Hematopoietic multipotent progenitor cell treated with erythropoietin and hydrocortisone succinate and interleukin-3 and kit ligand, for 4 days (in vitro differentiated cells): ENCODE measurements around the gene EHBP1.
"Not testable (repeated sequence)": the region's sequence is repeated elsewhere in the genome, so short reads cannot be mapped to it uniquely, and the experiment has no call there.

Experiments used
- DNase-seq: peaks from one replicate; pipeline ENCODE4 v3.0.0-alpha.2; 2015

EHBP1 gene

GRCh38 chr2:62705859-62706720 is 577 bp downstream of the EHBP1 start:
- peak; percentile 74 for DNase-seq

- DNase-seq = no peak
Measured at GRCh38 chr2:62706721-62707521, 1.4 kb downstream of the EHBP1 start.

DNA sequence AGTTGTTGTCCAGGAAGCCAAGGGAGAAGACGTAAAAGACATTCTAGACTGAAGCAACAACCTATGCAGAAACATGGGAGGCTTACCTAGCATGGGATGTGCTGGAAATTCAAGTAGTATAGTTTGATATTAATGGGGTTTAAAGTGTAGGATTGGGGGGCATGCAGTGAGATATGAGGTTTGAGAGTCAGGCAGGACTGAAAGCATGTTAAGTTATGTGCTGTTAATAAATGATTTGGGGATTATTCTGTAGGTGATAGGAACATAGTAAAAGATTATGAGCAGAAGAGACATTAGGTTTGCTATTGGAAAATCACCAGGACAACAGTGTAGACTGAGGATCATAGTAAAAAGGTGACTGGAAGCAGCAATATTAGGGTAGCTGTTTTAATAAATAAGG is 3.2 kb downstream of the EHBP1 start:
- no peak for DNase-seq

DNA sequence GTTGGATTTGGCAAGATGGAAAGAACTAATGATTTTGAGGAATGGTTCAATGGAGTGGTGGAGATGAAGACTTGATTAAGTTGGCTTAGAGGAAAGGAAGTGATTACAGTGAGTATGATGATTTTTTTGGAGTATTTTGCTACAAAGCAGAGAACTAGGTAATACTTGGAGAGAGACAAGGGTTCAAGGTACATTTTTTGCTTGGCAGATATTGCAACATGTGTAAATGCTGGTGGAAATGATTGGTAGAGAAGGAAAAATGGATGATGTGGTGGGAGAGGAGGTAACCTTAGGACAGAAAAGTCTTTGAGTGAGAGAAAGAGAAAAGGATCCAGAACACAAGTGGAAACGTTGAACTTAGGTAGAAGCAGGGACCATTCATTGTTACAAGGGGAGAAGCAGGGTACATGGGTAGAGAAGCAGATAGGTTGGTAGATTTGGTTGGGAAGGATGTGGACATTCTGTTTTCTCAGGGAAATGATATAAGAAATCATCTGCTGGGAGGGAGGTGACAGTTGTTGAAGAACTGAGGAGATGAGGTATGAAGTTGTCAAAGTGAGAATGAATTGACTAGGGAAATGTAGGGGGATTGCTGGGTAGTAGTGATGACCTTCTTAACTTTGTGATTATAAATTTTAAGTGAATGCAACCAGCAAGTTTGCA is 6.5 kb downstream of the EHBP1 start:
- no peak for DNase-seq

- not testable (repeated sequence) for DNase-seq
Measured at GRCh38 chr2:62713196-62713595, 7.7 kb downstream of the EHBP1 start.

- DNase-seq = no peak
Measured at GRCh38 chr2:62713837-62714236, 8.3 kb downstream of the EHBP1 start.

DNA sequence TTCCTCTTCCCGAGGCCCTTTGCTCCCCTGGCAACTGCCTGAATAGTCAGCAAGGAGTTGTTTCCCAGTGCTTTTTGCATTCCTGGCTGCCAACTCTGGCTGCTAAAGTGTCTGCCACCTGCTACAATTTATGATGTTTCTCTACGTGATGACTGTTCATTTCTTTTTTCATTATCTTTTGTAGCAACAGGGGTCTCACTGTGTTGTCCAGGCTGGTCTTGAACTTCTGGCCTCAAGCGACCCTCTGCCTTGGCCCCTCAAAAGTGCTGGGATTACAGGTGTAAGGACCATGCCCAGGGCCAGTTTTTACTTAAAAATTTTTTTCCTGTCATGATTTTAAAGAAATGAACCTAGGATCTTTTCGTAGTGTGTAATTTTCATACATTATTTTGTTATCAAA is 11.3 kb downstream of the EHBP1 start:
- DNase-seq = no peak

GRCh38 chr2:62717503-62718081 is 12.1 kb downstream of the EHBP1 start:
- no peak for DNase-seq

- no peak for DNase-seq
Measured at GRCh38 chr2:62718225-62718822, 12.8 kb downstream of the EHBP1 start.

- no peak for DNase-seq
Measured at GRCh38 chr2:62719757-62720156, 14.2 kb downstream of the EHBP1 start.

GRCh38 chr2:62722679-62723078 is 17.2 kb downstream of the EHBP1 start:
- DNase-seq = no peak

DNA sequence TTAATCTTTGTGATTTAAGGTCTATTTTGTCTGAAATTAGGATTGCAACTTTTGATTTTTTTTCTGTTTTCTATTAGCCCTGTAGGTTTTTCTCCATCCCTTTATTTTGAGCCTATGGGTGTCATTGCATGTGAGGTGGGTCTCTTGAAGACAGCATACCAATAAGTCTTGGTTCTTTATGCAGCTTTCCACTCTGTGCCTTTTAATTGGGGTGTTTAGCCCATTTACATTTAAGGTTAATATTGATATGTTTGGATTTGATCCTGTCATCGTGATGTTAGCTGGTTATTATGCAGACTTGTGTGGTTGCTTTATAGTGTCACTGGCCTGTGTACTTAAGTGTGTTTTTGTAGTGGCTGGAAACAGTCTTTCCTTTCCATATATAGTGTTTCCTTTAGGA is 17.7 kb downstream of the EHBP1 start:
- DNase-seq = no peak

DNA sequence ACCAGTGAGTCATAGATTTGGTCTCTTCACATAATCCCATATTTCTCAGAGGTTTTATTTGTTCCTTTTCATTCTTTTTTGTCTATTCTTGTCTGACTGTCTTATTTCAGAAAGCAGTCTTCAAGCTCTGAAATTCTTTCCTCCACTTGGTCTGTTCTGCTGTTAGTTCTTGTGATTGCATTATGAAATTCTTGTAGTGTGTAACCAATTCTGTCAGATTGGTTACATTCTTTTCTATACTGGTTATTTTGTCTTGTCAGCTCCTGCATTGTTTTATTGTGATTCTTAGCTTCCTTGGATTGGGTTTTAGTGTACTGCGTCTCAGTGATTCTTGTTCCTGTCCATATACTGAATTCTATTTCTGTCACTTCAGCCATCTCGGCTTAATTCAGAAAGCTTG is 18.6 kb downstream of the EHBP1 start:
- DNase-seq = no peak

DNA sequence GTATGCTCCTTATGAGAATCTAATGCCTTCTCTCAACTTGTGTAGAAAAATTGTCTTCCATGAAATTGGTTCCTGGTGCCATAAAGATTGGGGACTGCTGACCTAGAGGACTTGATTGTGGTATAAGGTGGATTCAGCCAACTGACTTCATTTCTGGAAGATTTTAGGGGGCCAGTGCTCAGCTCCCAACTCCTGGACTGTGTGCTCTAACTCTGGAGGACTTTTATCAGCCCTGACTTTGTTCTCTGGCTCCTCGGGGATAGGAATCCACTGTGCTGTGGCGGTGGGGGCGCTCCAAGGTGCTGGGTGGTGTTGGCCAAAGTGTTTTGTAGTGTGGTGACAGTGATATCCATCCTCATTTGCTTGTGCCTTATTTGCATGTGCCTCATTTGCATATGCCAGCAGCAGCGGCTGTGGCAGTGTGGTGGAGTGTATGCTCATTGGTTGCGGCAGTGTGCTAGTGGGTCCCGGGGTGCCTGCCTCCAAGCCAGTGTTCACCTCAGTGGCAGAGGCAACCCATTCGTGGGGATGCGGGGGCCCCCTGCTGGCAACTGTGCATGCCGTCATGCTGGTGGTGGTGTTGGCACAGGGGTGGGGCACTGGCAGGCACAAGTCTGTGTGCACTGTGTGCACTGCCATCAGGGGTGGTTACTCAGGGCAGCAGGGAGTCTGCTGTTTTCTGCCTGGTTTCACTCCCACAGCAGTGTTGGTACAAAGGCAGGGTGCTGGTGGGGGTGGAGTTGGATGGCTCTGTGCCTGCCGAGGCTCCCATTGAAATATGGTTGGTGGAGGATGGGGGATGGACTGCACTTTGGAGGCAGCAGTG is 19.6 kb downstream of the EHBP1 start:
- peak; percentile 51 for DNase-seq

GRCh38 chr2:62725712-62726055 is 20.2 kb downstream of the EHBP1 start:
- DNase-seq = no peak

DNA sequence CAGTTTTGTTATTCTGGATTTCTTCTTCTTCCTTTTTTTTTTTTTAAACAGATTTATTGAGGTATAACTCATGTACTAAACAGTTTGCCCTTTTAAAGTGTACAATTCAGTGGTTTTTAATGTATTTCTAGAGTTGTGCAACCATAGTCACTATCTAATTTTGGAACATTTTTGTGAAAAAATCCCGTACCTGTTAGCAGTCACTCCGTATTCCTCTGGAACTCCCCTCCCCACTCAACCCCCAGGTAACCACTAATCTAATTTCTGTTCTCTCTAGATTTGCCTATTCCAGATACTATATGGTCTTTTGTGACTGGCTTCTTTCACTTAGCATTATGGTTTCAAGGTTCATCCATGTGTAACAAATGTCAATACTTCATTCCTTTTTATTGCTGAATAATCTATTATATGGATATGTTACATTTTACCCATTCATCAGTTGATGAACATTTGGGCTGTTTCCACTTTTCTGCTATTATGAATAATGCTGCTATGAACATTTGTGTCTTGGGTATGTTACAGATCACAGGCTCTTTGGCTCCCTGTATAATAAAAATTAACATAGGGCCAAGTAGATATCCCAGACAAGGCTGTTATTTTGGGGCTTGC is 21.9 kb downstream of the EHBP1 start:
- no peak for DNase-seq

GRCh38 chr2:62727876-62728566 is 22.5 kb downstream of the EHBP1 start:
- no peak for DNase-seq

- no peak for DNase-seq
Measured at GRCh38 chr2:62731275-62731674, 25.8 kb downstream of the EHBP1 start.

GRCh38 chr2:62732262-62732777 is 26.8 kb downstream of the EHBP1 start:
- no peak for DNase-seq

GRCh38 chr2:62733546-62733945 is 28.0 kb downstream of the EHBP1 start:
- DNase-seq = no peak
